Activated CD8-positive, alpha-beta memory T cell treated with anti-CD3 and anti-CD28 coated beads for 24 hours (primary cell): ENCODE data around the gene GLIPR2.
A peak's percentile ranks its signal among the peaks of the same experiment; 100 is the strongest.
"Not testable (repeated sequence)": the region's sequence is repeated elsewhere in the genome, so short reads cannot be mapped to it uniquely, and the experiment has no call there.

Experiments
- DNase-seq: peaks from one replicate; pipeline ENCODE4 v3.0.0-alpha.2; 2020

The GLIPR2 gene

GRCh38 chr9:36136272-36136893, at the start of gene GLIPR2:
GLIPR2 (plus strand) TSS chr9:36136733; CDS start chr9:36136779, 46 bp downstream.
- DNase-seq: peak; percentile 90

- not testable (repeated sequence) for DNase-seq
Observed at GRCh38 chr9:36087054-36087453, 49.5 kb upstream of the GLIPR2 start.

- DNase-seq: no peak
Observed at GRCh38 chr9:36088020-36088419, 48.5 kb upstream of the GLIPR2 start.

GRCh38 chr9:36091026-36091953, 45.2 kb upstream of the GLIPR2 start:
- DNase-seq: no peak

- DNase-seq: no peak
Observed at GRCh38 chr9:36092014-36092413, 44.5 kb upstream of the GLIPR2 start.

GRCh38 chr9:36092509-36093215, 43.9 kb upstream of the GLIPR2 start:
- peak; percentile 64 for DNase-seq

- no peak for DNase-seq
Observed at GRCh38 chr9:36093384-36093783, 43.1 kb upstream of the GLIPR2 start.

- DNase-seq: no peak
Observed at GRCh38 chr9:36099718-36100117, 36.8 kb upstream of the GLIPR2 start.

- DNase-seq: no peak
Observed at GRCh38 chr9:36100532-36100931, 36.0 kb upstream of the GLIPR2 start.

GRCh38 chr9:36101916-36102741, 34.4 kb upstream of the GLIPR2 start:
- no peak for DNase-seq

- peak; percentile 92 for DNase-seq
Observed at GRCh38 chr9:36102742-36103495, 33.6 kb upstream of the GLIPR2 start.

- no peak for DNase-seq
Observed at GRCh38 chr9:36109071-36109470, 27.5 kb upstream of the GLIPR2 start.

GRCh38 chr9:36110434-36110833, 26.1 kb upstream of the GLIPR2 start:
- DNase-seq: no peak

- no peak for DNase-seq
Observed at GRCh38 chr9:36112516-36112915, 24.0 kb upstream of the GLIPR2 start.

GRCh38 chr9:36113999-36114398, 22.5 kb upstream of the GLIPR2 start:
- DNase-seq: no peak

GRCh38 chr9:36116593-36116992, 19.9 kb upstream of the GLIPR2 start:
- DNase-seq: no peak

- DNase-seq: no peak
Observed at GRCh38 chr9:36118201-36118600, 18.3 kb upstream of the GLIPR2 start.

- DNase-seq: no peak
Observed at GRCh38 chr9:36118706-36119105, 17.8 kb upstream of the GLIPR2 start.

- DNase-seq: no peak
Observed at GRCh38 chr9:36119476-36119875, 17.1 kb upstream of the GLIPR2 start.

- no peak for DNase-seq
Observed at GRCh38 chr9:36120705-36121104, 15.8 kb upstream of the GLIPR2 start.

- DNase-seq: no peak
Observed at GRCh38 chr9:36121971-36122370, 14.6 kb upstream of the GLIPR2 start.

- no peak for DNase-seq
Observed at GRCh38 chr9:36123515-36123914, 13.0 kb upstream of the GLIPR2 start.
